HCT116 (cell line): ENCODE data around the gene IL20RB. TPM values are rescaled to one million over a fixed set of nuclear protein-coding genes. Genes with fewer than 3 reads are reported as not detected.

Experiments
- ATAC-seq: fragments of 200-7000 bp; cut with Tn5 transposase; 2 replicates; pipeline ENCODE4 v1.9.1; 2020; ENCODE audit warnings: mild to moderate bottlenecking, moderate library complexity
- BruUV-seq: library from RNA; stranded (reverse); fragments of 400-500 nt; replicated peaks from 2 replicates; lab custom pipeline; 2021; lab: Mats Ljungman, UMichigan
- CTCF ChIA-PET: fragments of 300-600 bp; sonication (Branson Sonifier 250); formaldehyde crosslinking; loops from one replicate; lab custom pipeline; 2021; ENCODE audit warnings: antibody characterized with exemption; lab: Charles Lee
- POLR2A ChIA-PET: fragments of 300-600, 350-600 bp; sonication (Branson Sonifier 250); formaldehyde crosslinking; loops from one replicate; lab custom pipeline; 2021; ENCODE audit warnings: antibody characterized with exemption; lab: Charles Lee
- RAD21 ChIA-PET, 2 experiments: fragments of 300-600 bp; sonication (Branson Sonifier 250); formaldehyde crosslinking; loops; one replicate each; lab custom pipeline; 2023; ENCODE audit warnings: low total read pairs in 2 of 2; ENCODE audit not compliant: uncharacterized antibody in 2 of 2, unreplicated experiment in 2 of 2, low non-redundant PET in 1 of 2; lab: Charles Lee
- DNase-seq: peaks from one replicate; pipeline ENCODE4 v3.0.0-alpha.2; 2010; ENCODE audit warnings: low read depth, low spot score
- H2AFZ ChIP-seq: fragments of 200-600 bp; shearing (Covaris generic), sonication (generic); 2 replicates; pipeline ENCODE4 v1.6.1; 2017; ENCODE audit warnings: low read depth, mixed run types, mixed read lengths, antibody characterized with exemption, low read length; ENCODE audit not compliant: poor library complexity, severe bottlenecking
- H3K27ac ChIP-seq: 2 replicates; pipeline ENCODE4 v1.5.1; 2012; ENCODE audit warnings: low read depth, low read length
- H3K27me3 ChIP-seq: fragments of 200-600 bp; sonication (generic); 2 replicates; pipeline ENCODE4 v1.6.1; 2016; ENCODE audit warnings: mixed run types, low read length, mixed read lengths; ENCODE audit not compliant: insufficient read depth
- H3K36me3 ChIP-seq, 2 experiments: fragments of 200-500 bp in 1 of 2; fragments of 200-600 bp in 1 of 2; sonication (Bioruptor generic) in 1 of 2; sonication (generic) in 1 of 2; 2 replicates each; pipeline versions ENCODE4 v1.5.1 to v1.6.1; 2014 to 2016; ENCODE audit warnings: low read length in 2 of 2, inconsistent platforms in 1 of 2, mixed read lengths in 1 of 2, mixed run types in 1 of 2; ENCODE audit not compliant: insufficient read depth in 2 of 2, control insufficient read depth in 1 of 2
- H3K4me1 ChIP-seq, 2 experiments: fragments of 200-600 bp in 1 of 2; sonication (generic) in 1 of 2; 2 replicates each; pipeline versions ENCODE4 v1.5.1 to v1.6.1; 2012 to 2017; ENCODE audit warnings: low read length in 2 of 2, inconsistent platforms in 1 of 2, mild to moderate bottlenecking in 1 of 2, mixed read lengths in 1 of 2, mixed run types in 1 of 2, moderate library complexity in 1 of 2; ENCODE audit not compliant: insufficient read depth in 2 of 2, control insufficient read depth in 1 of 2
- H3K4me2 ChIP-seq: fragments of 200-600 bp; sonication (generic); 2 replicates; pipeline ENCODE4 v1.6.1; 2017; ENCODE audit warnings: mixed run types, low read length, mixed read lengths
- H3K4me3 ChIP-seq, 2 experiments: fragments of 200-600 bp in 1 of 2; sonication (generic) in 1 of 2; replicated peaks in 1 of 2; 2 replicates each; pipeline ENCODE4 v1.5.1; 2011 to 2016; ENCODE audit warnings: low read length in 2 of 2, control low read depth in 1 of 2, low read depth in 1 of 2, mild to moderate bottlenecking in 1 of 2, mixed read lengths in 1 of 2, mixed run types in 1 of 2
- H3K79me2 ChIP-seq: fragments of 200-600 bp; sonication (generic); 2 replicates; pipeline ENCODE4 v1.6.1; 2017; ENCODE audit warnings: mild to moderate bottlenecking, mixed run types, low read length, moderate library complexity, mixed read lengths; ENCODE audit not compliant: insufficient read depth
- H3K9ac ChIP-seq: fragments of 200-600 bp; sonication (generic); 2 replicates; pipeline ENCODE4 v1.6.1; 2016; ENCODE audit warnings: low read length, mixed read lengths
- H3K9me2 ChIP-seq: fragments of 200-600 bp; sonication (generic), shearing (Covaris generic); 2 replicates; pipeline ENCODE4 v1.6.1; 2017; ENCODE audit warnings: mixed run types, mild to moderate bottlenecking, moderate library complexity; ENCODE audit not compliant: insufficient read depth
- H3K9me3 ChIP-seq, 2 experiments: fragments of 200-500 bp in 1 of 2; fragments of 200-600 bp in 1 of 2; sonication (Bioruptor generic) in 1 of 2; sonication (generic) in 1 of 2; 2 replicates each; pipeline ENCODE4 v1.6.1; 2014 to 2017; ENCODE audit warnings: low read length in 2 of 2, mixed read lengths in 2 of 2, inconsistent platforms in 1 of 2, low read depth in 1 of 2, mild to moderate bottlenecking in 1 of 2, mixed run types in 1 of 2, moderate library complexity in 1 of 2; ENCODE audit not compliant: control insufficient read depth in 1 of 2, insufficient read depth in 1 of 2
- H4K20me1 ChIP-seq: fragments of 200-600 bp; sonication (generic), shearing (Covaris generic); 2 replicates; pipeline ENCODE4 v1.6.1; 2017; ENCODE audit warnings: mixed run types, mild to moderate bottlenecking, moderate library complexity; ENCODE audit not compliant: insufficient read depth
- CBX3 ChIP-seq: IDR thresholded peaks from 2 replicates; pipeline ENCODE4 v1.6.1; 2012; ENCODE audit warnings: low read depth
- CEBPB ChIP-seq: IDR thresholded peaks from 2 replicates; pipeline ENCODE4 v1.6.1; 2012; ENCODE audit warnings: low read depth
- FOSL1 ChIP-seq: IDR thresholded peaks from 2 replicates; pipeline ENCODE4 v1.6.1; 2012; ENCODE audit warnings: low read depth
- MAX ChIP-seq: IDR thresholded peaks from 2 replicates; pipeline ENCODE4 v1.6.1; 2012
- POLR2A ChIP-seq: IDR thresholded peaks from 2 replicates; pipeline ENCODE4 v1.7.0; 2011; ENCODE audit warnings: borderline replicate concordance; ENCODE audit not compliant: insufficient read depth, insufficient read length; ENCODE audit errors: extremely low read depth
- POLR2AphosphoS5 ChIP-seq: IDR thresholded peaks from 2 replicates; pipeline ENCODE4 v1.6.1; 2011; ENCODE audit warnings: mild to moderate bottlenecking, low read depth, low read length, moderate library complexity
- RAD21 ChIP-seq: IDR thresholded peaks from 2 replicates; pipeline ENCODE4 v1.6.1; 2012; ENCODE audit warnings: low read depth, mild to moderate bottlenecking
- SIN3A ChIP-seq: IDR thresholded peaks from 2 replicates; pipeline ENCODE4 v1.6.1; 2012; ENCODE audit warnings: low read depth
- SP1 ChIP-seq: IDR thresholded peaks from 2 replicates; pipeline ENCODE4 v1.6.1; 2012; ENCODE audit warnings: low read depth
- SRF ChIP-seq: IDR thresholded peaks from 2 replicates; pipeline ENCODE4 v1.6.1; 2012; ENCODE audit warnings: low read depth
- YY1 ChIP-seq: IDR thresholded peaks from 2 replicates; pipeline ENCODE4 v1.6.1; 2011; ENCODE audit warnings: low read length, low read depth, moderate library complexity, mild to moderate bottlenecking; ENCODE audit not compliant: insufficient replicate concordance; ENCODE audit errors: extremely low read depth
- ZBTB33 ChIP-seq: IDR thresholded peaks from 2 replicates; pipeline ENCODE4 v1.6.1; 2011; ENCODE audit warnings: mild to moderate bottlenecking, low read length, moderate library complexity; ENCODE audit not compliant: insufficient replicate concordance; ENCODE audit errors: extremely low read depth
- ZNF274 ChIP-seq: fragments of 200-500 bp; sonication (Bioruptor generic); IDR thresholded peaks from 2 replicates; pipeline ENCODE4 v1.6.1; 2014; ENCODE audit warnings: mild to moderate bottlenecking, low read depth, low read length, inconsistent platforms
- intact Hi-C: fragments of 100-400 bp; cut with micrococcal nuclease; formaldehyde crosslinking; loops from 2 replicates; pipeline ENCODE4 v1.10.0; 2022
- total RNA-seq: library from RNA; stranded (reverse); gene quantifications from one replicate; pipeline ENCODE4 v1.2.1, GENCODE V29; 2021; ENCODE audit not compliant: unreplicated experiment
- TF ChIP-seq, protein P1 (sequence below): IDR thresholded peaks from 2 replicates; pipeline ENCODE4 v1.6.1; 2012
- TF ChIP-seq, protein P2 (sequence below), 3 experiments: fragments of 200-600 bp in 1 of 3; sonication (generic) in 1 of 3; IDR thresholded peaks in 2 of 3; conservative IDR thresholded peaks in 1 of 3; 2 replicates each; pipeline ENCODE4 v1.5.1; 2012 to 2017; ENCODE audit warnings: low read depth in 2 of 3, low read length in 2 of 3, antibody characterized with exemption in 1 of 3, borderline replicate concordance in 1 of 3, control low read depth in 1 of 3, mild to moderate bottlenecking in 1 of 3, mixed read lengths in 1 of 3, mixed run types in 1 of 3, moderate library complexity in 1 of 3; ENCODE audit not compliant: insufficient read depth in 1 of 3

IL20RB gene
- total RNA-seq, 1 experiment from 2014 or later, result 6.1 TPM

DNA sequence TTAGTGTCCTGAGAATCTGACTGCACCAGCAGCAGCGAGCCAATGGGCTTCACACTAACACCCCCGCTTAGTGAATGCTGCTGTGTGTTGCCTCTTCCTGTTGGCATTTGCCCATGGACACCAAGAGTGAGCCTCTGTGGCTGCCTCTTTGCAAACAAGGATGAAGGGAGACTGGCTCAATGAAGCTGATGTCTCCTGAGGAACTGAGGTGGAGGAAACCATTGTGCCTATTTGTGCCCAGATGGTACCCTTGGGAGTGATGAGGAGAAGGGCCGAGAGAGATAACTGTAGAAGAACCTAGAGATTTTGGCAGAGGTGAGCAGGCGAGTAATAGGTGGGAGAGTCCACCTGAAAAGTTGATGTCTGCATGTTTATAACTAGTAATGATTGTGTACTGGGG is 51.2 kb downstream of the IL20RB start:
- no peak for TF ChIP-seq ZBTB33
- TF ChIP-seq RAD21, result no peak
- TF ChIP-seq CBX3, result no peak
- TF ChIP-seq, protein P1, sequence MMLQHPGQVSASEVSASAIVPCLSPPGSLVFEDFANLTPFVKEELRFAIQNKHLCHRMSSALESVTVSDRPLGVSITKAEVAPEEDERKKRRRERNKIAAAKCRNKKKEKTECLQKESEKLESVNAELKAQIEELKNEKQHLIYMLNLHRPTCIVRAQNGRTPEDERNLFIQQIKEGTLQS, result no peak
- no peak for TF ChIP-seq SIN3A
- TF ChIP-seq POLR2A, result no peak
- no peak for TF ChIP-seq SRF
- no peak for TF ChIP-seq FOSL1
- TF ChIP-seq SP1, result no peak
- no peaks in the 10 kb centered on the region for H3K9me3 ChIP-seq
- H3K27me3 ChIP-seq, result no peaks in the 10 kb centered on the region
- no peak overlapping the region for H3K27ac ChIP-seq
- POLR2A ChIA-PET, result no interaction called here
- H4K20me1 ChIP-seq, result no peaks in the 10 kb centered on the region
- no peak overlapping the region for H2AFZ ChIP-seq
- CTCF ChIA-PET, result no interaction called here
- ATAC-seq, result no peak
- H3K9me2 ChIP-seq, result no peaks in the 10 kb centered on the region
- BruUV-seq, result no TSS peak
- no peak overlapping the region for H3K4me3 ChIP-seq
- no peak overlapping the region for H3K9ac ChIP-seq
- intact Hi-C loops, result no loop called here
- RAD21 ChIA-PET, result no interaction called here
- H3K4me1 ChIP-seq, result peaks cover 0 to under 1% of the 10 kb centered on the region in 2 experiments; a peak in 1 of 4 replicates
- no peaks in the 10 kb centered on the region for H3K36me3 ChIP-seq
- DNase-seq, result no peak
- H3K79me2 ChIP-seq, result no peaks in the 10 kb centered on the region
- H3K4me2 ChIP-seq, result no peak overlapping the region

- BruUV-seq, result no TSS peak
- ChIA-PET RAD21 (no interaction called here), CTCF (no interaction called here), POLR2A (no interaction called here)
- Histone ChIP-seq H3K9me2 (no peaks in the 10 kb centered on the region), H3K79me2 (no peaks in the 10 kb centered on the region), H3K36me3 (no peaks in the 10 kb centered on the region), H3K4me3 (no peak overlapping the region), H3K4me1 (peaks cover 0 to 6% of the 10 kb centered on the region in 2 experiments; a peak in 1 of 4 replicates), H2AFZ (no peak overlapping the region), H3K27me3 (no peaks in the 10 kb centered on the region), H3K9ac (no peak overlapping the region), H3K27ac (no peak overlapping the region), H4K20me1 (no peaks in the 10 kb centered on the region), H3K9me3 (no peaks in the 10 kb centered on the region), H3K4me2 (no peak overlapping the region)
- intact Hi-C loops, result loop anchor here (5.0 kb wide), 2 partner anchors 463 to 618 kb away; no protein-coding TSS in a partner anchor
- DNase-seq (no peak), ATAC-seq (no peak)
- TF ChIP-seq, protein P1, result no peak
- TF ChIP-seq POLR2AphosphoS5 (no peak), CEBPB (no peak), ZNF274 (no peak), YY1 (no peak), MAX (no peak), POLR2A (no peak), RAD21 (no peak)
- TF ChIP-seq, protein P2, sequence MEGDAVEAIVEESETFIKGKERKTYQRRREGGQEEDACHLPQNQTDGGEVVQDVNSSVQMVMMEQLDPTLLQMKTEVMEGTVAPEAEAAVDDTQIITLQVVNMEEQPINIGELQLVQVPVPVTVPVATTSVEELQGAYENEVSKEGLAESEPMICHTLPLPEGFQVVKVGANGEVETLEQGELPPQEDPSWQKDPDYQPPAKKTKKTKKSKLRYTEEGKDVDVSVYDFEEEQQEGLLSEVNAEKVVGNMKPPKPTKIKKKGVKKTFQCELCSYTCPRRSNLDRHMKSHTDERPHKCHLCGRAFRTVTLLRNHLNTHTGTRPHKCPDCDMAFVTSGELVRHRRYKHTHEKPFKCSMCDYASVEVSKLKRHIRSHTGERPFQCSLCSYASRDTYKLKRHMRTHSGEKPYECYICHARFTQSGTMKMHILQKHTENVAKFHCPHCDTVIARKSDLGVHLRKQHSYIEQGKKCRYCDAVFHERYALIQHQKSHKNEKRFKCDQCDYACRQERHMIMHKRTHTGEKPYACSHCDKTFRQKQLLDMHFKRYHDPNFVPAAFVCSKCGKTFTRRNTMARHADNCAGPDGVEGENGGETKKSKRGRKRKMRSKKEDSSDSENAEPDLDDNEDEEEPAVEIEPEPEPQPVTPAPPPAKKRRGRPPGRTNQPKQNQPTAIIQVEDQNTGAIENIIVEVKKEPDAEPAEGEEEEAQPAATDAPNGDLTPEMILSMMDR (IDR thresholded peaks at IDR 0.05 in 2 of 3, conservative IDR thresholded peaks at IDR 0.05 in 1 of 3; ENCODE audit: borderline replicate concordance in 1 of 3, insufficient read depth in 1 of 3, low read depth in 2 of 3, low read length in 2 of 3), result no peak
Measured at GRCh38 chr3:137010137-137010536, 52.4 kb downstream of the IL20RB start.
